Measurements from ENCODE around the gene RANBP3L.
"Not testable (repeated sequence)": the region's sequence is repeated elsewhere in the genome, so short reads cannot be mapped to it uniquely, and the experiment has no call there.

The RANBP3L gene

GRCh38 chr5:36283775-36284174, 17.9 kb downstream of the RANBP3L start:
- not testable (repeated sequence) for DNase-seq

GRCh38 chr5:36281626-36282025, 20.1 kb downstream of the RANBP3L start:
- no peak for DNase-seq

- DNase-seq, result no peak
Measured at GRCh38 chr5:36279054-36279698, 22.5 kb downstream of the RANBP3L start.

- peak; percentile 27 for DNase-seq
Measured at GRCh38 chr5:36277521-36278176, 24.1 kb downstream of the RANBP3L start.

GRCh38 chr5:36276864-36277263, 24.8 kb downstream of the RANBP3L start:
- DNase-seq, result no peak

GRCh38 chr5:36273809-36274526, 27.7 kb downstream of the RANBP3L start:
- peak; percentile 79 for DNase-seq

GRCh38 chr5:36272136-36272690, 29.5 kb downstream of the RANBP3L start:
- DNase-seq, result peak; percentile 3

GRCh38 chr5:36270876-36271575, 30.7 kb downstream of the RANBP3L start:
- DNase-seq, result no peak

- DNase-seq, result no peak
Measured at GRCh38 chr5:36270175-36270574, 31.5 kb downstream of the RANBP3L start.

GRCh38 chr5:36269478-36269877, 32.2 kb downstream of the RANBP3L start:
- no peak for DNase-seq

- no peak for DNase-seq
Measured at GRCh38 chr5:36267905-36268304, 33.8 kb downstream of the RANBP3L start.

- no peak for DNase-seq
Measured at GRCh38 chr5:36264202-36264760, 37.4 kb downstream of the RANBP3L start.

GRCh38 chr5:36261186-36261585, 40.5 kb downstream of the RANBP3L start:
- DNase-seq, result no peak

- DNase-seq, result no peak
Measured at GRCh38 chr5:36253575-36253974, 48.1 kb downstream of the RANBP3L start.

- no peak for DNase-seq
Measured at GRCh38 chr5:36252722-36253365, 48.9 kb downstream of the RANBP3L start.

- DNase-seq, result no peak
Measured at GRCh38 chr5:36251218-36251617, 50.5 kb downstream of the RANBP3L start.

- no peak for DNase-seq
Measured at GRCh38 chr5:36250427-36250826, 51.3 kb downstream of the RANBP3L start.

GRCh38 chr5:36246036-36246800, 55.5 kb downstream of the RANBP3L start:
- no peak for DNase-seq

- DNase-seq, result no peak
Measured at GRCh38 chr5:36244076-36244475, 57.6 kb downstream of the RANBP3L start.

- no peak for DNase-seq
Measured at GRCh38 chr5:36243653-36244052, 58.0 kb downstream of the RANBP3L start.
